GM19324 (cell line): ENCODE measurements around the gene HDAC4.

Experiments used
- ATAC-seq: cut with Tn5 transposase; IDR thresholded peaks from one replicate; pipeline ENCODE4 v1.9.1; 2021; ENCODE audit warnings: mild to moderate bottlenecking, moderate library complexity; ENCODE audit not compliant: unreplicated experiment, low FRiP score

The HDAC4 gene

GRCh38 chr2:239164335-239164871 lies 236.4 kb downstream of the HDAC4 start:
- no peak for ATAC-seq

GRCh38 chr2:239163688-239164334 lies 237.0 kb downstream of the HDAC4 start:
- no peak for ATAC-seq

- ATAC-seq, result no peak
Measured at GRCh38 chr2:239162976-239163687, 237.7 kb downstream of the HDAC4 start.

GRCh38 chr2:239162141-239162821 lies 238.5 kb downstream of the HDAC4 start:
- ATAC-seq, result no peak

GRCh38 chr2:239161711-239162140 lies 239.1 kb downstream of the HDAC4 start:
- no peak for ATAC-seq

GRCh38 chr2:239160226-239161143 lies 240.3 kb downstream of the HDAC4 start:
- no peak for ATAC-seq

GRCh38 chr2:239159476-239159911 lies 241.3 kb downstream of the HDAC4 start:
- ATAC-seq, result no peak

- no peak for ATAC-seq
Measured at GRCh38 chr2:239158641-239159475, 242.0 kb downstream of the HDAC4 start.

GRCh38 chr2:239157771-239158170 lies 243.0 kb downstream of the HDAC4 start:
- ATAC-seq, result no peak

GRCh38 chr2:239157269-239157668 lies 243.6 kb downstream of the HDAC4 start:
- no peak for ATAC-seq

- ATAC-seq, result no peak
Measured at GRCh38 chr2:239156516-239157265, 244.1 kb downstream of the HDAC4 start.

GRCh38 chr2:239155806-239156480 lies 244.9 kb downstream of the HDAC4 start:
- no peak for ATAC-seq

GRCh38 chr2:239154971-239155805 lies 245.6 kb downstream of the HDAC4 start:
- ATAC-seq, result no peak

GRCh38 chr2:239153806-239154591 lies 246.8 kb downstream of the HDAC4 start:
- no peak for ATAC-seq

- ATAC-seq, result no peak
Measured at GRCh38 chr2:239152916-239153305, 247.9 kb downstream of the HDAC4 start.

GRCh38 chr2:239152239-239152915 lies 248.4 kb downstream of the HDAC4 start:
- no peak for ATAC-seq
